Lower lobe of right lung (tissue), 2 donors: ENCODE data around the gene ARHGEF28. TPM values are rescaled to one million over a fixed set of nuclear protein-coding genes. Genes with fewer than 3 reads are reported as not detected.

ENCODE experiments used
- ATAC-seq, 2 donors: fragments of 200-7000 bp; cut with Tn5 transposase; one replicate each; pipeline ENCODE4 v1.9.1; 2020 to 2022; ENCODE audit warnings: mild to moderate bottlenecking in 2 of 2, moderate library complexity in 2 of 2
- DNase-seq: peaks from one replicate; pipeline ENCODE4 v3.0.0-alpha.2; 2020
- H3K27ac ChIP-seq: fragments of 200-600 bp; one replicate; pipeline ENCODE4 v1.8.0; 2022
- H3K27me3 ChIP-seq: fragments of 200-600 bp; one replicate; pipeline ENCODE4 v1.8.0; 2022; ENCODE audit warnings: low read depth
- H3K36me3 ChIP-seq: fragments of 200-600 bp; one replicate; pipeline ENCODE4 v1.8.0; 2022; ENCODE audit warnings: mild to moderate bottlenecking
- H3K4me1 ChIP-seq: fragments of 200-600 bp; one replicate; pipeline ENCODE4 v1.8.0; 2022
- H3K4me3 ChIP-seq: fragments of 200-600 bp; one replicate; pipeline ENCODE4 v1.8.0; 2022; ENCODE audit warnings: mild to moderate bottlenecking
- H3K9me3 ChIP-seq: fragments of 200-600 bp; one replicate; pipeline ENCODE4 v1.8.0; 2022
- intact Hi-C: fragments of 100-400 bp; cut with DNase I; formaldehyde crosslinking; loops from one replicate; pipeline ENCODE4 v1.11.0; 2022
- total RNA-seq: library from RNA; stranded (reverse); fragmentation: NEBNext Ultra II Directional; extraction: Animal tissue kit (Norgen Biotek cat#: 25700); gene quantifications from one replicate; pipeline ENCODE4 v1.2.1, GENCODE V29; 2021
- TF ChIP-seq, protein P1 (sequence below): fragments of 200-600 bp; IDR thresholded peaks from one replicate; pipeline ENCODE4 v1.8.0; 2022; ENCODE audit warnings: antibody characterized with exemption, mild to moderate bottlenecking
- donor health status: DM: no; HTN: yes; CAD: no; lungs with severe emphysema.

The ARHGEF28 gene
- total RNA-seq, 1 donor from 2014 or later, result 30.4 TPM

DNA sequence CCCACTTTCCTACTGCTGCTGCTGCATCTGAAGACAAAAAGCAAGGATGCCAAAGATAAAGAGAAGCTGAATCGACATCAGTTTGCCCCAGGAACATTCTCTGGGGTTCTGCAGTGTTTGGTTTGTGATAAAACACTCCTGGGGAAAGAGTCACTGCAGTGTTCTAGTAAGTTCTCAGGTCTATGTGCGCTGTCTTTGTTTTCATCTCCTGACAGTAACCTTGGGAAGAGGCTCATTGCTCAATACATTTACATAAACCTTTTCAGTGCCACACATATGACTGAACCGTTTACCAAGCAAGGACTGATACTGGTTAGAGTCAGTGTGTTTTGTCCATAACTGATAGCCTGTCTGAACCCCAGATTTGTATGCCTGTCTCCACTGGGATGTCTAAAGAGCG is 232.1 kb downstream of the ARHGEF28 start:
- Histone ChIP-seq H3K27ac (no peak overlapping the region), H3K36me3 (no peaks in the 10 kb centered on the region), H3K9me3 (no peaks in the 10 kb centered on the region), H3K4me3 (no peak overlapping the region), H3K27me3 (no peaks in the 10 kb centered on the region), H3K4me1 (peaks cover 26% of the 10 kb centered on the region)
- intact Hi-C loops, result no loop called here
- TF ChIP-seq, protein P1, sequence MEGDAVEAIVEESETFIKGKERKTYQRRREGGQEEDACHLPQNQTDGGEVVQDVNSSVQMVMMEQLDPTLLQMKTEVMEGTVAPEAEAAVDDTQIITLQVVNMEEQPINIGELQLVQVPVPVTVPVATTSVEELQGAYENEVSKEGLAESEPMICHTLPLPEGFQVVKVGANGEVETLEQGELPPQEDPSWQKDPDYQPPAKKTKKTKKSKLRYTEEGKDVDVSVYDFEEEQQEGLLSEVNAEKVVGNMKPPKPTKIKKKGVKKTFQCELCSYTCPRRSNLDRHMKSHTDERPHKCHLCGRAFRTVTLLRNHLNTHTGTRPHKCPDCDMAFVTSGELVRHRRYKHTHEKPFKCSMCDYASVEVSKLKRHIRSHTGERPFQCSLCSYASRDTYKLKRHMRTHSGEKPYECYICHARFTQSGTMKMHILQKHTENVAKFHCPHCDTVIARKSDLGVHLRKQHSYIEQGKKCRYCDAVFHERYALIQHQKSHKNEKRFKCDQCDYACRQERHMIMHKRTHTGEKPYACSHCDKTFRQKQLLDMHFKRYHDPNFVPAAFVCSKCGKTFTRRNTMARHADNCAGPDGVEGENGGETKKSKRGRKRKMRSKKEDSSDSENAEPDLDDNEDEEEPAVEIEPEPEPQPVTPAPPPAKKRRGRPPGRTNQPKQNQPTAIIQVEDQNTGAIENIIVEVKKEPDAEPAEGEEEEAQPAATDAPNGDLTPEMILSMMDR, result no peak
- DNase-seq (no peak), ATAC-seq (no peak)

DNA sequence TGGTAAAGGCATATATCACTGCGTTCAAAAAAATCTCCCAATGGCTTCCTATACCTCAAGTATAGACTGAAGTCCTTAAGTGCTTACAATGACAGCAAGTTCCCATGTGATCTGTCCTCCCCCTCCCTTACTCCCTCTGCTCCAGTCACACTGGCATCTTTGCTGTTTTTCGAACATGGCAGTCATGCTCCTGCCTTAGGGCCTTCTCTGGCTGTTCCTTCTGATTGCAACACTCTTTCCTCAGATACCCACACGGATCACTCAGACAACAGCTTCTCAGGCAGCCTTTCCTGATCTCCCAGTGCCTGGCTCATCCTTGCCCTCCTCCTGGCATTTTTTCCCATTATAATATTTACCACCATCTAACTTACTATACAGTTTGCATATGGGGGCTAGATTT is 232.8 kb downstream of the ARHGEF28 start:
- Histone ChIP-seq H3K9me3 (no peaks in the 10 kb centered on the region), H3K36me3 (no peaks in the 10 kb centered on the region), H3K4me1 (peaks cover 27% of the 10 kb centered on the region), H3K4me3 (no peak overlapping the region), H3K27ac (no peak overlapping the region), H3K27me3 (no peaks in the 10 kb centered on the region)
- ATAC-seq, result no peak
- DNase-seq, result no peak
- TF ChIP-seq, protein P1, result no peak
- intact Hi-C loops, result no loop called here

DNA sequence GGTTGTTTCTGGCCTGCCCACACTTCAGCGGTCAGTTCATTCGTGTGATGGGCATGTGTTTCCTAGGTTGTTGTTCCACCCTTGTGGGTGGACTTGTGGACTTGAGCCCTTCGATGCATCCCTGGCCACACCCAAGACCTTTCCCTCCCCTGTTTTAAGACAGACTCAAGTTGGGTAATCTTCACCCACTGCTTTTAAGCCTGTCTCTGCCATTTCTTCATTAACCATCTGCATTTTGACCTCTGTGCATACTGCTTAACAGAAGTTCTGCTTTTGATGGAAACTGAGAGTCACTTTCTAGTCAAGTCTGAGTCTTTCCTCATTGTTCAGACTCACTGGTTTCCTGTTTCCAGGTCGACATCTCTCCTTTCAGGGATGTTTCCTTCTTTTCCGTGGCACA is 233.7 kb downstream of the ARHGEF28 start:
- peak; percentile 67 for DNase-seq
- TF ChIP-seq, protein P1, result no peak
- Histone ChIP-seq H3K9me3 (no peaks in the 10 kb centered on the region), H3K36me3 (no peaks in the 10 kb centered on the region), H3K4me3 (no peak overlapping the region), H3K4me1 (peaks cover 31% of the 10 kb centered on the region), H3K27ac (peak overlapping the region; percentile 54), H3K27me3 (no peaks in the 10 kb centered on the region)
- ATAC-seq, result peak; percentile 82 to 92
- intact Hi-C loops, result no loop called here

DNA sequence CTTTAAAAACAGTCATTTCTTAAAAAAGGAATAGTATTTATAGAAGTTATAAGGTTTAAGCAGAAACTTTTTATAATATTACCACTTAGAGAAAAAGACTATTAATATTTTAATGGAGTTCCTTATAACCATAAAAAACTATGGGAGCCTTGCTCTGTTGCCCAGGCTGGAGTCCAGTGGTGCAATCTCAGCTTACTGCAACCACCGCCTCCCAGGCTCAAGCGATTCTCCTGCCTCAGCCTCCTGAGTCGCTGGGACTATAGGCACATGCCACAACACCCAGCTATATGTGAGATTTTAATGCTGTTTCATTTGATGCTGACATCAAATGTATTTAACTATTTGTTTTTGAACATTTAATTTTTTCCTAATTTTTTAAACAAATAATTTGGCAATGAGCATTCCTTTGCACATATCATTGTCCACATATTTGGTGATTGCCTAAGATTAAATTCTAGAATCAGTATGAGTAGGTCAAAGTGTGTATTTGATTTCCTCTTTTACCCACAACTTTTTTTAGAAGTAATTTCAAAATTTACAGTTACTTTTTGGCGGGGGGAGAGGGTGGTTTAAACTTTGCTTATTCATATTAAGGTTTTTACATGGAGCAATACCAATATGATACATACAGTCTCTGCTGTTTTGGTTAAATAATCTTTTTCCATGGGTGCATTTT is 235.5 kb downstream of the ARHGEF28 start:
- no peaks in the 10 kb centered on the region for H3K27me3 ChIP-seq
- TF ChIP-seq, protein P1, result no peak
- H3K36me3 ChIP-seq, result no peaks in the 10 kb centered on the region
- DNase-seq (peak; percentile 51), ATAC-seq (peak in 1 of 2 donors; percentile 15)
- H3K9me3 ChIP-seq, result no peaks in the 10 kb centered on the region
- H3K27ac ChIP-seq, result no peak overlapping the region
- H3K4me1 ChIP-seq, result peaks cover 30% of the 10 kb centered on the region
- no peak overlapping the region for H3K4me3 ChIP-seq
- intact Hi-C loops, result no loop called here

DNA sequence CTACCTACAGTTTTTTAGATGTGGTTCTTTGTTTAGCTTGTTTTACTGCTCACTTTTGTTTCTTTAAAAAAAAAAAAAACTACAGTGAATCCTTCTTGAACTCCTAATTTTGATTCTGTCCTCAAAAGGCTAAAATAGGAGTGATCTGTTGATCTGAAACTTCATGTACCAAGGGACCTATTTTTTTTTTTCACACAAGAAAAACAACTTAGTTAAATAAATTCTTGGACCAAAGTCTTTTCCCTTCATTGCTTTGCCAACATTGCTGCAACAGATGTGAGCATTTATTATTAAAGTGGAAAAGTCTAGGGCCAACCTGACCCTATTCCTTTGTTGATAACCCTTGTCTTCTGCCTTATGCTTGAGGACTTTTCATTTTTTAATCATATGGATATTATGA is 236.8 kb downstream of the ARHGEF28 start:
- DNase-seq (no peak), ATAC-seq (no peak)
- Histone ChIP-seq H3K36me3 (no peaks in the 10 kb centered on the region), H3K27me3 (no peaks in the 10 kb centered on the region), H3K27ac (no peak overlapping the region), H3K4me1 (peaks cover 20% of the 10 kb centered on the region), H3K4me3 (no peak overlapping the region), H3K9me3 (no peaks in the 10 kb centered on the region)
- TF ChIP-seq, protein P1, result no peak
- intact Hi-C loops, result no loop called here
